Keratinocyte (primary cell): ENCODE measurements around the gene VWA5B2. TPM values are rescaled to one million over a fixed set of nuclear protein-coding genes. Genes with fewer than 3 reads are reported as not detected.

ENCODE experiments used
- DNase-seq: peaks from one replicate; pipeline ENCODE4 v3.0.0-alpha.2; 2011; ENCODE audit warnings: low read depth, missing footprints, low spot score
- FAIRE-seq: peaks from 2 replicates; lab custom pipeline; 2011; peaks lifted over from hg19 to GRCh38; lab: Jason Lieb, UNC
- H2AFZ ChIP-seq: 2 replicates; pipeline ENCODE4 v1.6.0; 2012; ENCODE audit warnings: low read length, control low read depth, inconsistent platforms; ENCODE audit not compliant: control insufficient read depth
- H3K27ac ChIP-seq: 2 replicates; pipeline ENCODE4 v1.5.1; 2011; ENCODE audit warnings: low read length; ENCODE audit not compliant: control insufficient read depth, insufficient read depth
- H3K27me3 ChIP-seq: 3 replicates; pipeline ENCODE4 v1.6.0; 2011; ENCODE audit warnings: low read length; ENCODE audit not compliant: control insufficient read depth, insufficient read depth; ENCODE audit errors: extremely low read depth
- H3K36me3 ChIP-seq, 2 experiments: 2 replicates in 1 of 2; 3 replicates in 1 of 2; pipeline ENCODE4 v1.5.1; 2011; ENCODE audit warnings: low read length in 2 of 2, mild to moderate bottlenecking in 1 of 2; ENCODE audit not compliant: control insufficient read depth in 2 of 2, insufficient read depth in 2 of 2; ENCODE audit errors: extremely low read depth in 1 of 2
- H3K4me1 ChIP-seq: 3 replicates; pipeline ENCODE4 v1.5.1; 2011; ENCODE audit warnings: low read length; ENCODE audit not compliant: control insufficient read depth, insufficient read depth; ENCODE audit errors: extremely low read depth
- H3K4me2 ChIP-seq: 3 replicates; pipeline ENCODE4 v1.6.0; 2011; ENCODE audit warnings: low read depth, low read length; ENCODE audit not compliant: control insufficient read depth, insufficient read depth; ENCODE audit errors: extremely low read depth
- H3K4me3 ChIP-seq, 3 experiments: fragments of 200-600 bp in 1 of 3; sonication (generic) in 1 of 3; 2 replicates in 2 of 3; 3 replicates in 1 of 3; pipeline ENCODE4 v1.5.1; 2011 to 2016; ENCODE audit warnings: low read length in 3 of 3, mild to moderate bottlenecking in 3 of 3, control low read depth in 2 of 3, inconsistent platforms in 1 of 3, low read depth in 1 of 3, mixed read lengths in 1 of 3, mixed run types in 1 of 3, moderate library complexity in 1 of 3; ENCODE audit not compliant: control insufficient read depth in 2 of 3, insufficient read depth in 2 of 3; ENCODE audit errors: extremely low read depth in 1 of 3
- H3K79me2 ChIP-seq: 2 replicates; pipeline ENCODE4 v1.6.0; 2012; ENCODE audit warnings: low read length; ENCODE audit not compliant: control insufficient read depth, insufficient read depth
- H3K9ac ChIP-seq: 3 replicates; pipeline ENCODE4 v1.6.0; 2011; ENCODE audit warnings: low read length; ENCODE audit not compliant: control insufficient read depth, insufficient read depth; ENCODE audit errors: extremely low read depth
- H3K9me1 ChIP-seq: 3 replicates; pipeline ENCODE4 v1.6.0; 2011; ENCODE audit warnings: low read length; ENCODE audit not compliant: control insufficient read depth, insufficient read depth; ENCODE audit errors: extremely low read depth
- H3K9me3 ChIP-seq: 2 replicates; pipeline ENCODE4 v1.5.1; 2012; ENCODE audit warnings: low read depth, low read length; ENCODE audit not compliant: control insufficient read depth
- H4K20me1 ChIP-seq: 3 replicates; pipeline ENCODE4 v1.6.0; 2011; ENCODE audit warnings: low read length; ENCODE audit not compliant: control insufficient read depth, insufficient read depth; ENCODE audit errors: extremely low read depth
- CTCF ChIP-seq, 3 experiments: IDR thresholded peaks in 1 of 3; conservative IDR thresholded peaks in 1 of 3; optimal IDR thresholded peaks in 1 of 3; 2 replicates in 2 of 3; 3 replicates in 1 of 3; pipeline versions ENCODE3 to v1.5.1; 2011; ENCODE audit warnings: low read length in 3 of 3, mild to moderate bottlenecking in 3 of 3, moderate library complexity in 2 of 3, control low read depth in 1 of 3, inconsistent platforms in 1 of 3; ENCODE audit not compliant: insufficient read depth in 2 of 3; ENCODE audit errors: extremely low read depth in 1 of 3
- EZH2 ChIP-seq: IDR thresholded peaks from one replicate; pipeline ENCODE4 v1.6.1; 2012; ENCODE audit warnings: inconsistent platforms, mild to moderate bottlenecking, low read length, moderate library complexity
- dilution Hi-C: fragments of 300-500 bp; cut with MboI; formaldehyde crosslinking; loops from one replicate; pipeline ENCODE4 v1.7.0; 2020; ENCODE audit warnings: low sequenced_read_pairs; ENCODE audit not compliant: extremely low pct_ligation_motif_present
- polyA plus RNA-seq, 5 experiments: library from polyadenylated mRNA; depleted of rRNA in 3 of 5; stranded (reverse) in 3 of 5; stranded (forward) in 1 of 5; unstranded in 1 of 5; fragments of >200 nt; gene quantifications; 1 replicate in 1 of 5; 2 replicates in 3 of 5; 3 replicates in 1 of 5; pipeline versions ENCODE4 v1.2.1 to v1.2.3, GENCODE V29; 2011 to 2012; ENCODE audit warnings: missing spikeins in 2 of 5, low read depth in 1 of 5, low replicate concordance in 1 of 5

The VWA5B2 gene
- polyA plus RNA-seq, 1 donor (not counting 4 experiments of a cell fraction or from before 2014, with no cell fraction given): not detected

- Histone ChIP-seq H4K20me1 (no peaks in the 10 kb centered on the region), H3K9ac (no peak overlapping the region), H3K27me3 (no peaks in the 10 kb centered on the region), H3K9me3 (no peaks in the 10 kb centered on the region), H3K36me3 (peaks cover 34 to 47% of the 10 kb centered on the region in 2 experiments), H3K4me3 (no peak overlapping the region), H3K79me2 (peaks cover 39% of the 10 kb centered on the region), H3K4me2 (no peak overlapping the region), H3K27ac (no peak overlapping the region), H2AFZ (no peak overlapping the region), H3K4me1 (peaks cover 15% of the 10 kb centered on the region), H3K9me1 (no peaks in the 10 kb centered on the region)
- TF ChIP-seq EZH2 (no peak), CTCF (optimal IDR thresholded peaks at IDR 0.05 in 1 of 3, IDR thresholded peaks at IDR 0.05 in 1 of 3, conservative IDR thresholded peaks at IDR 0.05 in 1 of 3; ENCODE audit: extremely low read depth in 1 of 3, insufficient read depth in 2 of 3, low read length in 3 of 3) (no peak)
- dilution Hi-C loops: no loop called here
- FAIRE-seq: no peak
- no peak for DNase-seq
Observed at GRCh38 chr3:184188080-184188479, 41.3 kb upstream of the VWA5B2 start.

DNA sequence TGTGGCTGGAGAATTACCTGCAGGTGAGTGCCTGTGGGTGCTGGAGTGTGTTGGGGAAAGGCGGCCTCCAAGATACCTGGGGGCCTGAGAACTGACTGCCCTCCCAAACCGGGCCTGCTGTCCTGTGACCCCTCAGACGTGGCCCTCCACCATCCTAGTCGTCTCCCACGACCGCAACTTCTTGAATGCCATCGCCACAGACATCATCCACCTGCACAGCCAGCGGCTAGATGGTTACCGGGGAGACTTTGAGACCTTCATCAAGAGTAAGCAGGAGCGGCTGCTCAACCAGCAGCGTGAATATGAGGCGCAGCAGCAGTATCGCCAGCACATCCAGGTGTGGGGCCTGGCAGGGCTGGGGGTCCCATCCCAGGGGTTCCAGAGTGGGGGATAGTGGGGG, 40.0 kb upstream of the VWA5B2 start:
- Histone ChIP-seq H2AFZ (no peak overlapping the region), H3K4me1 (peaks cover 15% of the 10 kb centered on the region), H3K27ac (no peak overlapping the region), H3K79me2 (peaks cover 39% of the 10 kb centered on the region), H4K20me1 (no peaks in the 10 kb centered on the region), H3K9me3 (no peaks in the 10 kb centered on the region), H3K9me1 (no peaks in the 10 kb centered on the region), H3K36me3 (peaks cover 30 to 49% of the 10 kb centered on the region in 2 experiments), H3K4me3 (no peak overlapping the region), H3K9ac (no peak overlapping the region), H3K4me2 (no peak overlapping the region), H3K27me3 (no peaks in the 10 kb centered on the region)
- DNase-seq: no peak
- TF ChIP-seq EZH2 (no peak), CTCF (optimal IDR thresholded peaks at IDR 0.05 in 1 of 3, IDR thresholded peaks at IDR 0.05 in 1 of 3, conservative IDR thresholded peaks at IDR 0.05 in 1 of 3; ENCODE audit: extremely low read depth in 1 of 3, insufficient read depth in 2 of 3, low read length in 3 of 3) (no peak)
- FAIRE-seq: no peak
- dilution Hi-C loops: no loop called here
